Measurements from ENCODE around the gene SELENOO. TPM values are rescaled to one million over a fixed set of nuclear protein-coding genes. Genes with fewer than 3 reads are reported as not detected.

Gene SELENOO
- total RNA-seq, 1 donor from 2014 or later, result 12.0 TPM

DNA sequence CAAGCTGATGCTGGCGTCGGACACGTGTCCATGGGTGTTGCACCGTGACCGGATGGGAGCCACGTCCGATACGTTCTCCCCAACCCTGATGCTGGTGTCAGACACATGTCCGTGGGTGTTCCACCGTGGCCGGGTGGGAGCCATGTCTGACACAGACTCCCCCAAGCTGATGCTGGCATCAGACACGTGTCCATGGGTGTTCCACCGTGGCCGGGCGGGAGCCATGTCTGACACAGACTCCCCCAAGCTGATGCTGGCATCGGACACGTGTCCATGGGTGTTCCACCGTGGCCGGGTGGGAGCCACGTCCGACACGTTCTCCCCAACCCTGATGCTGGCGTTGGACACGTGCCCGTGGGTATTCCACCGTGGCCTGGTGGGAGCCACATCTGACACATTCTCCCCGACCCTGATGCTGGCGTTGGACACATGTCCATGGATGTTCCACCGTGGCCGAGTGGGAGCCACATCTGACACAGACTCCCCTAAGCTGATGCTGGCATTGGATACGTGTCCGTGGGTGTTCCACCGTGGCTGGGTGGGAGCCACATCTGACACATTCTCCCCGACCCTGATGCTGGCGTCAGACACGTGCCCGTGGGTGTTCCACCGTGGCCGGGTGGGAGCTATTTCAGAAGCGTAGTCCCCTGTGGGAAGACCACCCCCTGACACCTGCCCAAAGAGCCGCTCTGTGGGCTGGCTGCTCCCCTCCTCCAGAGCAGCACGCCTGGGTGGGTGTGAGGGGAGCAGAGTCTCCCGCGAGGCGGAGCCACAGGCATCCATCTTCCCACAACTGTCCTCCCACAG is 20.0 kb downstream of the SELENOO start:
- Histone ChIP-seq H3K27me3 (ENCODE audit: control insufficient read depth, insufficient read depth, low read length) (no peaks in the 10 kb centered on the region), H3K4me3 (ENCODE audit: low read depth, low read length) (no peak overlapping the region), H3K36me3 (ENCODE audit: control insufficient read depth, insufficient read depth, low read length) (peaks cover 2% of the 10 kb centered on the region)
- DNase-seq (ENCODE audit: low read depth), result no peak
- TF ChIP-seq, protein P1, sequence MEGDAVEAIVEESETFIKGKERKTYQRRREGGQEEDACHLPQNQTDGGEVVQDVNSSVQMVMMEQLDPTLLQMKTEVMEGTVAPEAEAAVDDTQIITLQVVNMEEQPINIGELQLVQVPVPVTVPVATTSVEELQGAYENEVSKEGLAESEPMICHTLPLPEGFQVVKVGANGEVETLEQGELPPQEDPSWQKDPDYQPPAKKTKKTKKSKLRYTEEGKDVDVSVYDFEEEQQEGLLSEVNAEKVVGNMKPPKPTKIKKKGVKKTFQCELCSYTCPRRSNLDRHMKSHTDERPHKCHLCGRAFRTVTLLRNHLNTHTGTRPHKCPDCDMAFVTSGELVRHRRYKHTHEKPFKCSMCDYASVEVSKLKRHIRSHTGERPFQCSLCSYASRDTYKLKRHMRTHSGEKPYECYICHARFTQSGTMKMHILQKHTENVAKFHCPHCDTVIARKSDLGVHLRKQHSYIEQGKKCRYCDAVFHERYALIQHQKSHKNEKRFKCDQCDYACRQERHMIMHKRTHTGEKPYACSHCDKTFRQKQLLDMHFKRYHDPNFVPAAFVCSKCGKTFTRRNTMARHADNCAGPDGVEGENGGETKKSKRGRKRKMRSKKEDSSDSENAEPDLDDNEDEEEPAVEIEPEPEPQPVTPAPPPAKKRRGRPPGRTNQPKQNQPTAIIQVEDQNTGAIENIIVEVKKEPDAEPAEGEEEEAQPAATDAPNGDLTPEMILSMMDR (IDR thresholded peaks at IDR 0.05; ENCODE audit: insufficient read depth, low read length, poor library complexity, severe bottlenecking), result no peak

DNA sequence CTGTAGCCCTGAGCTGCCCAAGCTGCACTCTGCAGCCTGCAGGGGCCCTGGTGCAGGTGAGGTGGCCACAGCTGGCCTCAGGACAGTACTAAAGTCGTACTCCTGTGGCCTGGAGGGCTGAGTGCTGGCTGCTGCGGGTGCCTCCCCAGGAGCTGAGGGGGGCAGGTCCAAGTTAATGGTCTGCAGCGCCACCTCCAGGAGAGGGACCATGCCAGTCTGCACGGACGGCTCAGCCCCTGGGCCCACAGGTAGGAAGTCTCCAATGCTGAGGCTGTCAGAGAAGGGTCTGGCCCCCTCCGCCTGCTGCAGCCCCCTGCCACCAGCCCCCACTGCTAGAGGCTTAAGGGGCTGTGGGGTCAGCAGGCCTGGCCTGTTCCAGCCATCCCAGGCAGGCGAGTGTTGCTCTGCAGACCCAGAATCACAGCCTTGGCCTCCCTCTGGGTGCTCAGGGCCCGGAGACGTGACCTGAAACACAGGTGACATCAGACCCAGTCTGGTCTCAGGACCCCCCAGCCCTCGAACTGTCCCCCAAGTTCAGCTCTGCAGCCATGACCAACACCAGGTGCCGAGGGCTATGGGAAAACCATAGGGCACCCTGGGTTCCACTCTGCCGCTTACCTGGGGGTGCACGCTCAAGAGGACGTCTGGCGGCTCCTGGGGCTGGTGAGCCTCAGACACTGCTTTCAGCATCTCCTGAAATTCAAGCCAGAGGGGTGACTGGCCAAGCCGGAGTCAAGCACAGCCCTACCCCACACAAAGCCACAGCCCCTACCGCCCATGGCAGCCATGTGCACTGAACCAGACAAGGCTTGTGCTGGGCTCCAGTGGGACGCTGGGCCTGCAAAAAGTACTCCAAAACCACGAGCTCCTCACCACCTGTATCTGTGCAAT is 20.8 kb downstream of the SELENOO start:
- no peak overlapping the region for H3K4me3 ChIP-seq (ENCODE audit: low read depth, low read length)
- no peak for DNase-seq (ENCODE audit: low read depth)
- peaks cover 2% of the 10 kb centered on the region for H3K36me3 ChIP-seq (ENCODE audit: control insufficient read depth, insufficient read depth, low read length)
- H3K27me3 ChIP-seq (ENCODE audit: control insufficient read depth, insufficient read depth, low read length), result no peaks in the 10 kb centered on the region
- TF ChIP-seq, protein P1 (IDR thresholded peaks at IDR 0.05; ENCODE audit: insufficient read depth, low read length, poor library complexity, severe bottlenecking), result no peak

DNA sequence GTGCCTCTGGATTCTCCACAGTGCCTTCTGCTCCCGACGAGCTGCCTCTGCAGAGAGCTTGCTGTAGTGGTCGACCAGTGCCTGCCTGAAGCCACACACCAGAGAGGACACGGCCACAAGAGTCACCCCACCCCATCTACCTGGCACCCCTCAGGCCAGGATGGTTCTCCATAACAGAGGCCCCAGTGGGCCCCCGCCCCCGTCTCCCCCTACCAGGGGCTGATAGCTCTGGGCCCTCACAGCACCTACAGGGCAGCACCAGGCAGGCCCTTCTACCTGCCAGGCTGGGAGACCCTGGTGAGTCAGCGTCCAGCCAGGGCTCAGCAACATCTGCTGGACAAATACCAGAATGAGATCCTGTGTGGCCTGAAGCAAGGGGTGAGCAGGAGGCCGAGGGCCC is 21.7 kb downstream of the SELENOO start:
- no peak for DNase-seq (ENCODE audit: low read depth)
- TF ChIP-seq, protein P1 (IDR thresholded peaks at IDR 0.05; ENCODE audit: insufficient read depth, low read length, poor library complexity, severe bottlenecking), result no peak
- H3K36me3 ChIP-seq (ENCODE audit: control insufficient read depth, insufficient read depth, low read length), result peaks cover 1% of the 10 kb centered on the region
- H3K27me3 ChIP-seq (ENCODE audit: control insufficient read depth, insufficient read depth, low read length), result no peaks in the 10 kb centered on the region
- no peak overlapping the region for H3K4me3 ChIP-seq (ENCODE audit: low read depth, low read length)

DNA sequence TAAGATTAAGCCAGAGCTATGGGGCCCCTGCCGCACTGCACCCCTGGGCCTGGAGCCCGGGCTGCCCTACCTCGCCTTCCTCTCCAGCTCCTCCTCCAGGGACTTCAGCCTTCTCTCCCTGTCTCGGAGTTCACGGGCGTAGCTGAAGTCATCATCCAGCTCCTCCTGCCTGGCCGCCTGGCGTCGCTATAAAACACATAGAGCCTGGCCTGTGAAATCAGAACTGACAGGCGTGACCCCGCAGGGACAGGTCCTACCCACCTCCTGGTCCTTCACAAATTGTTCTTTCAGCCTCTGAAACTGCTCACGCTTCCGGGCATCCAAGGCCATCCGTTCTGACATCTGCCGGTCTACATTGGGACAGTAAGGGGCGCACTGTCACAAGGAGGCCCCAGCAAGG is 23.3 kb downstream of the SELENOO start:
- TF ChIP-seq, protein P1 (IDR thresholded peaks at IDR 0.05; ENCODE audit: insufficient read depth, low read length, poor library complexity, severe bottlenecking), result no peak
- Histone ChIP-seq H3K27me3 (ENCODE audit: control insufficient read depth, insufficient read depth, low read length) (no peaks in the 10 kb centered on the region), H3K4me3 (ENCODE audit: low read depth, low read length) (no peak overlapping the region), H3K36me3 (ENCODE audit: control insufficient read depth, insufficient read depth, low read length) (no peaks in the 10 kb centered on the region)
- no peak for DNase-seq (ENCODE audit: low read depth)

DNA sequence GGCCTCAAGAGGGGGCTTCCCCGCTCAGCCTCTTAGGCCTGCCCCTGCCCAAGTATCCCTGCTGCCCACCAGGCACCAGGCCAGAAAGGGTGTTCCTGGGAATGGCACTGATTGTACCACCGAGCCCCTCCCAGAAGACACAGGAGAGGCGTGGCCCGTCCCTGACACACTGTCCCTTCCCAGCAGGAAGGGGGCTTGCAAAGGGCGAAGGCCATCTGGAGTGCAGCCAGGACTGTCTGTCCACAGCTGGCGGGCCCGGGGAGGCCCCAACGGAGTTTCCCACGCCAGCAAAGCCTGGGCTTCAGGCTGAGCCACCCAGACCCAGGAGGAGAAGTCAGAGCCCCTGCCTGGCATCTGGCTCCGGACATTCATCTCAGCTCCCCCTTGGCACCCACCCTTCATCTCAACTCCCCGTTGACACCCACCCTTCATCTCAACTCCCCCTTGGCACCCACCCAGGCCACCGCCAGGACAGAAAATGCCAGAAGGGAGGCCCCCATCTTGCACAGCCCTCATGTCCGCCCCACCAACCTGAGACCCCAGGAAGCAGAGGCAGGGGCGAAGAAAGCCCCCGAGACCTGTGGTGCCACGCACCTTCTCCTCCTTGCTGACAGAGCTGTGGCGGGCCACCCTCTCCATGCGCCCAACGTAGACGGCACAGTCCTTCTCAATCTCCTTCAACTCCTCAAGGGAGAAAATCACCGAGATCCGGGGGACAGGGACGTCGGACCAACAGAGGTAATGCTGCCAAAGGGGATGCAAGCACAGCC is 24.6 kb downstream of the SELENOO start:
- no peaks in the 10 kb centered on the region for H3K36me3 ChIP-seq (ENCODE audit: control insufficient read depth, insufficient read depth, low read length)
- no peak overlapping the region for H3K4me3 ChIP-seq (ENCODE audit: low read depth, low read length)
- TF ChIP-seq, protein P1 (IDR thresholded peaks at IDR 0.05; ENCODE audit: insufficient read depth, low read length, poor library complexity, severe bottlenecking), result no peak
- H3K27me3 ChIP-seq (ENCODE audit: control insufficient read depth, insufficient read depth, low read length), result no peaks in the 10 kb centered on the region
- no peak for DNase-seq (ENCODE audit: low read depth)
